ENCODE measurements around the gene SWSAP1.
"Not testable (repeated sequence)": the region's sequence is repeated elsewhere in the genome, so short reads cannot be mapped to it uniquely, and the experiment has no call there.

Gene SWSAP1

GRCh38 chr19:11379269-11379845 lies 4.9 kb downstream of the SWSAP1 start:
- DNase-seq = not testable (repeated sequence)

GRCh38 chr19:11379857-11380350 lies 5.4 kb downstream of the SWSAP1 start:
- no peak for DNase-seq

- peak; percentile 97 for DNase-seq
These were observed 6.4 kb downstream of the SWSAP1 start for GRCh38 chr19:11380653-11381537.

- DNase-seq = peak; percentile 75
These were observed 8.6 kb downstream of the SWSAP1 start for GRCh38 chr19:11382898-11383705.

DNA sequence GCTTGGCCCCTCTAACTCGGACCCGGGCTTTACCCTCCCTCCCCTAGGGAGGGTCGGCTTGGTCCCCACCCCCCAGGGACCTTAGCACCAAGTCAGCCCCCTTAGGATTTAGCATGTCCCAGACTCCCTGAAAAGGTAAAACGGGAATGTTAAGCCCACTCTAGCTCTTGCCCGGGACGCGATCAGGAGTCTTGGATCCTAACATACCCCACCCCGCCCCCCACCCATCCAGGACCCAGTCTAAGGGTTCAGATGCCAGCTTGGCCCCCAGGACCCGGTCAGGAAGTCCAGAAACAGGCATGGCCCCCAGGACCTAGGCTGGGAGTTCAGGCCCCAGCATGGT lies 9.2 kb downstream of the SWSAP1 start:
- no peak for DNase-seq

- DNase-seq = no peak
These were observed 10.3 kb downstream of the SWSAP1 start for GRCh38 chr19:11384778-11385129.

DNA sequence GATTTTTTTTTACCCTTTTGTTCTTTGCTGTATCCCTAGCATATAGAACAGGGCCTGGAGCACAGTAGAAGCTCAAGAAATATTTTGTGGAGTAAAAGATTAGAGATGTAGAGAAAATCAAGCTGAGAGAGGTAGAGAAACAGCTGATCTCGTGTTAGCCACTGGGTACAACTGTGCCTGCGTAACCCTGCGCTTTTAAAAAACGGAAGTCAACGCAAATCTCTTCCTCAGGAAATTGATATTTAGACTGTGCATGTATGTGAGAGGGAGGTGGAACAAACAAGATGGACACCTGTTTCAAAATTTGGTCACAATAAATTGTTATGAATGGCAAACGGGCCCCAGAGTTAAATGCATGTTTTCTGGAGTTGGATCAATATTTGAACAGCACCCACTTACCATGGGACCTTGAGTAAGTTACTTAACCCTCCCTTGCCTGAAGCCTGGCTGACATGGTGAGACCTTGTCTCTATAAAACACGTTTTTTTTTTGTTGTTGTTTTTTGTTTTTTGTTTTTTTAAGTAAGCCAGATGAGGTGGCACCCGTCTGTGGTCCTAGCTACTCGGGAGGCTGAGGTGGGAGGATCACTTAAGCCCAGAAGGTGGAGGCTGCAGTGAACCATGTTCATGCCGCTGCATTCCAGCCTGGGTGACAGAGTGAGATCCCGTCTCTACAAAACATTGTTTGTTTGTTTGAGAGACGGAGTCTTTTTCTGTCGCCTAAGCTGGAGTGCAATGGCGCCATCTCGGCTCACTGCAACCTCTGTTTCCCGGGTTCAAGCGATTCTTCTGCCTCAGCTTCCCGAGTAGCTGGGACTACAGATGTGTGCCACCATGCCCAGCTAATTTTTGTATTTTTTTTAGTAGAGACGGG lies 12.9 kb downstream of the SWSAP1 start:
- no peak for DNase-seq

GRCh38 chr19:11390359-11390758 lies 15.9 kb downstream of the SWSAP1 start:
- no peak for DNase-seq

DNA sequence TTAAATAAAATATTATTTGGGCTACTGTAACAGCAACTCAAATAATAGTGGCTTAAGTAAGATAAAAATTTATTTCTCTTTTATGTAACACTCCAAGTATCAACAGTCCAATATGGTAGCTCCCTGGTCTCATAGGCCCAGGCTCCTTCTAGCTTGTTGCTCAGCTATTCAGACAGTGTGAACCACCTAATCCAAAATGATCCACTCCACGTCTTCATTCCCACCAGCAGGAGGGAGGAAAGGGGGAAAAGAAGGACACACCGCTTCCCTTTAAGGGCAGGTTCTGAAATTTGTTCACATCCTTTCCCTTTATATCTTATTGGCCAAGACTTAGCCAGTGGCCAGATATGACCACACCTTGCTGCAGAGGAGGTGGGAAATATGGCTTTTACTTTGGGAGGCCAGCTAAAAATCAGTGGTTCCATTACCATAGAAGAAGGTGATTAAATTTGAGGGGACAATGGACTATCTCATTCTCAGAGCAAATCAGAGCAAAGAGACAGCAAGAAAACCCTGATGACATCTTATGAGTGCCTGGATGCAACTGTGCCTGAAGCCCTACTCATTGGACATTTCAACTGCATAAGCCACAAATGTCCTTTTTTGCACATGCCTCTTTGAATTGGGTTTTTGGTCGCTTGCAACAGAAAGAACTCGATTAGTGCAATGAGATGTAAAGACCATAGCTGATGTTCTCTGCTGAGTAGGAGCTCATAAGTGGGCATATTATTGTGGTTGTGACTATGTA lies 16.6 kb downstream of the SWSAP1 start:
- DNase-seq = no peak

DNA sequence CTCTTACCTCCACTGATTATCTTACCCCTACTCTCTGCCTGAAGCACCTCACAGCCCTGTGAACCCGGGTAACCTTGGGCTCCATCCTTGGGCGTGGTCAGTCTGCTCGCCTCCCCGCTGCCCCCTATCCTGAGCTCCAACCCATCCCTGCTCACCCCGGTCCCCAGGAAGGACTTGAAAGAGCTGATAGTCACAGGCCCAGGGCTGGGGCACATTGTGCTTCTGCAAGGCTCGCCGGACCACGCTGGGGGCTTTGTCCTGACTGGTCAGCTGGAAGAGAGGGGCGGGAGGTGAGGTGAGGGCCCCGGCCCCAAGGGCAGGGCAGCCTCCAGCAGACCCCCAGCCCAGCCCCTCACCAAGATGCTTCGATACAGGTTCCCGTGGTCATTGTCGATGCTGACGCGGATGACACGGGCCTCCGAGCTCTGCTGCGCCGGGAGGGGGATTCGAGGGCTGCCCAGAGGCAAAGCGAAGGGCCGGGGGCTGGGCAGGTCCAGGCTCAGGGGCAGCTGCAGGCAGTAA lies 22.7 kb downstream of the SWSAP1 start:
- DNase-seq = no peak

DNA sequence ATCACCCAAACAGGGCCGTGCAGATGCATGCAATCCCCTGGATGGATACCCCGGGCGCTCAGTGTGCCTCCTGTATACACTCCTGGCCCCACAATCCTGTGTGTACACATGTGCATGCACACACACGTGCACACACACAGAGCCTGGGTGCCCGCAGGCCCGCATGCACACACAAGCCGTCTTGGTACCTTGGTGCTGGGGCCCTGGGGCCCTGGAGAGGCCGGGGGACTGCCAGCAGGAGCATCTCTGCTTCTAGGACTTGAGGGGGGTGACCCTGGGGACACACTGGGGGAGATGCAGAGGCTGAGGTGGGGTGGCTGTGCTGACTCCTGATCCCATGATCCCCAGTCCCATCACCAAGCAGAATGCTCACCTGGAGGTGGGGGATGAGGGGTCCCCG lies 25.2 kb downstream of the SWSAP1 start:
- DNase-seq = no peak

DNA sequence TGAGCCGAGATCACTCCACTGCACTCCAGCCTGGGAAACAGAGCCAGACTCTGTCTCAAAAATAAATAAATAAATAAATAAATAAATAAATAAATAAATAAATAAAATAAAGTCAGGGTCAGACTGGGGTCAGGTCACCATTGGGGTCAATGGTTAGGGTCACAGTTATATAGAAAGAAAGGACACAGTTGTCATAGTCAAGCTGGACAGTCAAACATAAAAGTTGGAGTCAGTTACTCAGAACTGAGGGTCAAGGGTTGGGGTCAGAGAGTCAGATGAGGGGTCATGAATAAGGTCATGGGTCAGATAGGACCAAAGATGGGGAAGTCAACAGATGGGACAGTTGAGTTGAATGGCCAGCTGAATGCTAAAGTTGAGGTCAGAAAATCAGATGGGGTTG lies 26.3 kb downstream of the SWSAP1 start:
- no peak for DNase-seq

DNA sequence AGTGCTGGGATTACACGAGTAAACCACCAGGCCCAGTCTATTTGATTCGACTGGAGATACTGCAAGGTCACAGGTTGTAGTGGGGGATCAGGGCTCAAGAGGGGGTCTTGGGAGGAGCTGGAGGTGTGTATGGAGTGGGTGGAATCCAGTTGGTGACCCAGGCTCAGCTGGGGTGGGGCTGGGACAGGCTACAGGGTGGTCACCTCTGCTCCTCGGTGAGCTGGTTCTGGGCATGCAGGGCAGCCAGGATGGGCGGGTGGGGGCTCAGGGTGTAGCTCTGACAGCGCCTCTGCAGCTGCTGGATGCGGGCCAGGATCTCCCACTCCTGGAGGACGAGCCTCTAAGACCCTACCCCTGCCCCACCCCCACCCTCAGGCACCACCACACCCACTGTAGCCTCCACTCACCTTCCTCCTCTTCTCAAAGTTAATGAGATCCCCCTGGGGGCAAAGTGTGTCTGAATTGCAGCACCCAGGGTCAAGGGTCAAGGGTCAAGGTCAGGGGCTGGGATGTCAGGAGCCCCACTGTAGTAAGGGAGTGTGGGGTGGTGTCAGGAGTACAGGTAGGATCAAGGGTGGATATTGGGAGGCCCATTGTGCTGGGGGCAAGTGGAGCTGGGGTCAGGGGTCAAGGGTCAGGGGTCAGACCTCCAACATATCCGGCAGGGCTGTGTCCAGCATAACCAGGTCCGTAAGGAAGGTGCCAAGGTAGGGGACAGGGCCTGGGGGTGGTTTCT lies 27.5 kb downstream of the SWSAP1 start:
- DNase-seq = no peak

DNA sequence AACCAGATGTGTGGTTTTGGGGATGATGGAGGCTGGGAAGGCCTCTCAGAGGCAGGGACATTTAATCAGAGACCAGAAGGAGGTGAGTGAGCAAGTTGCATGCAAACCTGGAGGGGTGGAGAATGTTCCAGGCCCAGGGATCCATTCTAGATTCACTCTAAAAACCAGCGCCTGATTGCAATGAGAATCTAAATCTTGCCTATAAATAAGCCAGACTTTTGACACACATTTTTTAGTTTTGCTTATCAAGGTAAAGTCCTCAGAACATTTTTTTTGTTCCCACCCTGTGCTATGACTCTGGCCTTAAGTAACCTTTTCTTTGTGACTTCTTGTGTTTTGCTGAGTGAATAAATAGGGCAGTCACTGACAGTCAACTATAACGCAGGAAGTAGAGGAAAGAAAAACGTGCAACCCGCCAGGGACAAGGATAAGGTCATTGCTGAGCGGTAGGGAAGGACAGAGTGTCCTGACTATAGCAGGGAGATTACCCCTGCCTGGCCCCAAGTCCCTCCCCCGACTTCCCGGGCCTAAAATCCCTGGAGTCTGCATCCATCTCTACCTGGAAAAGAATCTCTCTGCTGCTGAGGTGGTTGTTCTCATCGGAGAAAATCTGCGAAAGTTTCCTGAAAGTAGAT lies 30.2 kb downstream of the SWSAP1 start:
- no peak for DNase-seq

GRCh38 chr19:11405846-11406643 lies 31.6 kb downstream of the SWSAP1 start:
- DNase-seq = peak; percentile 66

DNA sequence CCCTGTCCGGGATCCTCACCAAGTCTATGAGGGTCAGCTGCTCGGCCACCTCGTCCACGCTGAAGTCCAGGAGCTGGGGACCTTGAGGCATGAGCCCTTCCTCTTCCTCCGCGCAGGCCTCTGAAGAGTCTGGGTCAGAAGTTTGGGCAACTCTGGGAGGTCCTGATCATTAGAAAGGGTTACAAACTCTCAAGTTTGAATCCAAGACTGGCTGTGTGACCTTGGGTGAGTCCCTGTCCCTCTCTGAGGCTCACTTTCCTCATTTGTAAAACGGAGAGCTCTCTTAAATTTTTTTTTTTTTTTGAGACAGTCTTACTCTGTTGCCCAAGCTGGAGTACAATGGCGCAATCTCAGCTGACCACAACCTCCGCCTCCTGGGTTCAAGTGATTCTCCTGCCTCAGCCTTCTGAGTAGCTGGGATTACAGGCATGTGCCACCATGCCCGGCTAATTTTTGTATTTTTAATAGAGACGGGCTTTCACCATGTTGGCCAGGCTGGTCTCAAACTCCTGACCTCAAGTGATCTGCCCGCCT lies 32.3 kb downstream of the SWSAP1 start:
- DNase-seq = not testable (repeated sequence)

DNA sequence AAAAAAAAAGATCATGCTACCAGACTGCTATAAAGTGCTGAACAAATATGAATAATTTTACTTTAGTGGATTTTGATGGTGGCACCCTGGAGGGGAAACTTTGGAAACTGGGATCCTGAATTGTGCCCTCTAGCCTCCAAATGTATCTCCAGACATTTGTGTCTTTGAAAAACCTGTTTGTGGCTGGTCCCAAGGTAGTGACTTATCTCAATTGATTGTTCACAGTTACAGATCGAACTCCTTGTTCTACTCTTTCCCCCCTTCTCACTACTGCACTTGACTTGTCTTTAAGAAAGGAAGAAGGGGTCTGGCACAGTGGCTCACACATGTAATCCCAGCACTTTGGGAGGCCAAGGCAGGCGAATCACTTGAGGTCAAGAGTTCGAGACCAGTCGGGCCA lies 34.1 kb downstream of the SWSAP1 start:
- DNase-seq = no peak

DNA sequence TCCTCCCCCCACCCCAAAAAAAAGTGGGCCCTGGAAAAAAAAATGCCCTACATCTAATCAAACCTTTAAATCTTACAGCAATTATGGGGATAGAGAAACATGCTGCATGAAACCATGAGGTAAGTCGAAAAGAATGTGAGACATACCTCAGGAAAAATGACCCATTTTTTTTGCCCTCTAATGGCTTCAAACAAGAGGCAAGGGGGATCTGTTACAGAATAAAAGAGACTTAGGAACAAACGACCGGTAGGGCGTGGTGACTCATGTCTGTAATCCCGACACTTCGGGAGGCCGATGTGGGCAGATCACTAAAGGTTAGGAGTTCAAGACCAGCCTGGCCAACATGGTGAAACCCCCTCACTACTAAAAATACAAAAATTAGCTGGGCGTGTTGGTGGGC lies 36.2 kb downstream of the SWSAP1 start:
- DNase-seq = no peak

DNA sequence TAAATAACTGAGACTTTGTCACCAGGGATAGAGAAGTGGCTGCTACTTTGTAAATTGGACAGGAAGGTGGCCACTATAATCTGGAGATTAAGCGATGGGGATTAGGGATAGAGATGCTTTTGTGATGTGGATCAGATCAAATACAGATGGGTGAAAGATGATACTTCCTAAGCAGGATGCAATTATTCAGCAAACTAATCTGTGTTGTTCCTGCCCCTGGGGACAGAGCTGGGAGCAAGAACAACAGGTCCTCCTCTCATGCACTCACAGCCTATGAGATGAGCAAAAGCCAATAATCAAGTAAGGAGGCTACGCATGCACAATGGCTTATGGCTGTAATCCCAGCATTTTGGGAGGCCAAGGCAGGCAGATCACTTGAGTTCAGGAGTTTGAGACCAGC lies 40.1 kb downstream of the SWSAP1 start:
- no peak for DNase-seq
